GM21381 (cell line): ENCODE measurements around the gene LIMS1.
"Not testable (repeated sequence)": the region's sequence is repeated elsewhere in the genome, so short reads cannot be mapped to it uniquely, and the experiment has no call there.

Source experiments
- ATAC-seq: cut with Tn5 transposase; IDR thresholded peaks from one replicate; pipeline ENCODE4 v1.9.1; 2021; ENCODE audit warnings: mild to moderate bottlenecking, moderate library complexity; ENCODE audit not compliant: unreplicated experiment

Gene LIMS1

DNA sequence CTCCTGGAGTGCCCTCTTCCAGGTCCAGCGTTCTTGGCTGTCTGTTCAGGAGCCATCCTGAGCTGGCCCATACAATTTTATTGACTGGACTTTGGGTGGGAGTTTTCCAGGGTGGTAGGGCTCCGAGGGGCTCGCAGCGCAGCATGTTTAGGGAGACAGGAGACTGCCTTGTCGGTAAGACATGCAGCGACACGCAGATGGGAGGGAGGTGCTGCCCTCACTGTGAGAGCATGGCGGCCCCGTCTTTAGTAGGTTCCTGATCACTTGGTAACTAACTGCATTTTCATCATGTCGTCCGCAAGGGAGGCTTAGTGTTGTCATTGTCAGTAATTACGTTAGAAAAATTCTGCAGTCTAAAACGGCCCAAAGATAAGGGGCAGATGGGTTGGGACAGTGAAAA, 121.0 kb downstream of the LIMS1 start:
- not testable (repeated sequence) for ATAC-seq

DNA sequence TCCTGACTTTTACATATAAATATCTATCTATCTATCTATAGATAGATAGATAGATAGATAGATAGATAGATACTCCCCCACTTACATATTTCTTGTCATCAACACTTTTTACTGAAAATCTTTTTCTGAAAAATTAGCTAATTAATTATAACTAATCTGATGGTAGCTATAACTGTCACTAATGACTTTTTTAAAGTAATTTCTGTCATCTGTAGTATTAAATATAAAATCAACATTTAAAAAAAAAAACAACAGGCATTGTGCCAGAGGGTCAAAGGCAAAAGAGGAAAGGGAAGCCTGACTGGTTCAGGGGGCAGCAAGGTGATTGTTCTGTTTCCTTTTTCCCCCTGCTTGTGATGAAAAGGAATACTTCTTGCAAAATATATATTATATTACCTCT, 122.0 kb downstream of the LIMS1 start:
- ATAC-seq, result not testable (repeated sequence)

DNA sequence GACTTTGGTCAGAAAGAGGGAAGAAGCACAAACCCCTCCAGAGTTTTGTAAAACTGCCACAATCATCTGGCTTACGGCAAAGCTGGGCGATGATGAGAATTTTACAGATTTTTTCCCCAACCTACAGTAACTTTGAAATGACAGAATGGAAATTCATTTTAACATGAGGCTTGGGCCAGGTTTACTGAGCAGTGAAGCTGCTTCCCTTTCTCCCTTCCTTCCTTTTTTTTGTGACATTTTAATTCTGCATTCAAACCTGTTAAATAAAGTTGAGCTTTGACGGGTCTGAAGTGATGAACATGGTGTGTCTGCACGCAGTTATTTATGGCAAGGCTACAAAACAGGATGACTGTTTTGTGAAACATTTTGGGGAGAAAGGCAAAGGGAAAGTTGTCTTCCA, 123.2 kb downstream of the LIMS1 start:
- not testable (repeated sequence) for ATAC-seq

DNA sequence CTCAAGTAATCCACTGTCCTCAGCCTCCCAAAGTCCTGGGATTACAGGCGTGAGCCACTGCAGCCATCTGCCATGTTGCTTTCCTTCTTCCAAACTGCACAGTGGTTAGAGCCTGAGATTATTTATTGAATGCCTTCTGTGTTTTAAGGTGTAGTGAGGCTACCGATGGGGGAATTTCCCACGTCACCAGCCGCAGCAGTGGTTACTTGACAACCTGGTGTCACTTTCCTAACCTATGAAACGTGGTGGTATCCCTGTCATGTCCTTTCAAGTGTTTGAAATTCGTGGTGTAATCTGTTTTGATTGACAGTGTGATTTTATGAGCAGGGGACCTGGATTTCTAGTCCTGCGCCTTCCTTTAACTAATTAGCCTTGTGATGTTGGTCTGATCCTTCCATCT, 124.3 kb downstream of the LIMS1 start:
- not testable (repeated sequence) for ATAC-seq

DNA sequence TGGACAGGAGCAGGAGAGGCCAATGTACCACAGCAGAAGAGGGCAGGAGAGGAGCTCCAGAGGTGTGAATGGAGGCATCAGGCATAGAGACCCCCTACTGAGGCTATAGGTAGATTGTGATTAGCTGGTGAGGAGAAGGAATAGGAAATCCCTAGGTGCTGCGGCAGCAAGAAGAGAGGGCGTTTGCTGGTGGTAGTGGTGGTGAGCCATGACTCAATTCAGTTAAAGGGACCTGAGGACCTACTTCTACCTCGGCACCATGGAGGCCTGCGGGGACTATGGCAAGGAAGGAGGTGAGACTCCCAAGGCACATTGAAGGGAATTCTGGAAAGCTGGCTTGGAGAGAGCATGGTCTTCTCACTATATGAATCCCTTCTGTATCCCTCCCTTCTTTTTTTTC, 127.2 kb downstream of the LIMS1 start:
- ATAC-seq, result not testable (repeated sequence)

DNA sequence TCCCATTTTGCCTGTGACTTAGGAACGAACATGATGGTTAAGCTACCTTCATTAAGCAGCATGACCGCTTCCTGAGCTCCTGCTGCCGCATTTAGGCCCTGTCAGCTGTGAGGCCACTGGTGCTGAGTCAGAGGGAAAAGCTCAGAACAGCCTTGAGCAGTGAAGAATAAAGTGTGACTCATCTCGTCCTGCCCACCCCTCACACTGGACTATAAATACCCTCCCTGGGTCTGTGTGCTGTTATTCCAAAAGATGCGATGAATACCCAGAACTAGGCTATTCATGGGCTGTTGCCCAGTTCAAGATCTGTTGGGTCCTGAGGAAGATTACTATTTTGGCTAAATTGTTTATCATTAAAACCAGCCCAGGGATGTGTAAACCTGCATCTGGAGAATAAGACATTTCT, 127.9 kb downstream of the LIMS1 start:
- peak; percentile 85 for ATAC-seq

DNA sequence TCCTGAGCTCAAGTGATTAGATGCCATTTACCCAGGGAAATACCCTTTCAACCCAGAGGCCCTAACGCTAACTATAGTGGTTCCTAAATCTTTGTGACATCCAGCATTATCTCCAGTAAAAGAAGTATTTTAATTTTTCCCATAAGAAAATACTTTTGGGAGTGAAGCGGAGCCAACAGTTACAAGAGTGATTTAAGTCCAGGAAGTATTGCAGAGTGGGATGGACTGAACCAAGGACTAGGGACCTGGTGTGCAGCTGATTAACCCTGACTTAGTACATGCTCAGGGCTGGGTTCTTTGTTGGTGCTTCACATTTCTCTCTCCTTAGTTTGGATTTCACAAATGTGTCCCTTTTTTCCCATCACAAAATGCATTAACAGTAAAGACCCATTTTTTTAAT, 129.1 kb downstream of the LIMS1 start:
- ATAC-seq, result not testable (repeated sequence)

DNA sequence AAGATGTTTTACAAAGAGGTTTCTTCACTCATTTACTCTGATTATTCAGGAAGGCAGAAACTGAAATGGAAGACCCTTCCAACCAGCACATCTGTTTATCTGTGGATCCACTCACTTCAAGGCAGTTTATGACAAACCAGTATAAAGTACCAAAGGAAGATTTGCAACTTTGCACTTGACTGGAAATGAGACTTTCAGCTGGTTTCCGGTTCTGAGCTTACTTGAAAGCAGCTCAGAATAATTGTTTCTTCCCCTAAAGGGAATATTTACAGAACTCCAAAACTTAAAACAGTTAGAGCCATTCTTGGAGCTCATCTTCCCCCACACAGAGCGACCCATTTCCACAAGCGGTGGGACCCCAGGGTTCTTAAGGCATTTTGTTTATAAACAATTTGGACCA, 129.8 kb downstream of the LIMS1 start:
- ATAC-seq, result not testable (repeated sequence)

DNA sequence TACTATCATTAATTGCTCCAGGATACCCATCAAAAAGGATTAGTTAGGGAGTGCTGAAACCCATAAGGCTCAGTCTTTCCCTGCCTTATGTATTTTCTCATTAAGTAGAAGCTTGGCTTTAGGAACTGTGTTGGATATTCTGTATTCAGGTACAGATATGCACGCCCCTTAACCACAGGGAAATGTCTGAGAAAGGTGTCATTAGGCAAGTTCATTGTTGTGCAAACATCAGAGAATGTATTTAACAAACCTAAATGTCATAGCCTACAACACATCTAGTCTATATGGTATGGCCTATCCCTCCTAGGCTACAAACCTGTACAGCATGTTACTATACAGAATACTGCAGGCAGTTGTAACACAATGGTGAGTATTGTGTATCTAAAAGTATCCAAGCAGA, 130.7 kb downstream of the LIMS1 start:
- ATAC-seq, result not testable (repeated sequence)

DNA sequence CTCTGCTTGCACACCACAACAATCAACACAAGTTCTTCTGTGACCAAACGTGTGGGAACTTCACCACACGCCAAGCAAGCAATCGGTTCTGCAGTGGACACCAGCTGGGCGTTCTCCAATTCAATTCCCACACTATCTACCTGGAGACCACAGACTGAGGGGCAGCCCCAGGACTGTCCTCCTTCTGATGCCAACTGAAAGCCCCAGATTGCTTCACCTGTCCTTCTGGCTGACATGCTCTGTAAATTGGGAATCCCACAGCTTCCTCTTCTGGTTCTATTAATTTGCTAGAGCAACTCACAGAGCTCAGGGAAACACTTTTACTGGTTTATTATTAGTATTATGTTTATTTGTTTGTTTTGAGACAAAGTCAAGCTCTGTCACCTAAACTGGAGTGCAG, 131.7 kb downstream of the LIMS1 start:
- ATAC-seq, result not testable (repeated sequence)

DNA sequence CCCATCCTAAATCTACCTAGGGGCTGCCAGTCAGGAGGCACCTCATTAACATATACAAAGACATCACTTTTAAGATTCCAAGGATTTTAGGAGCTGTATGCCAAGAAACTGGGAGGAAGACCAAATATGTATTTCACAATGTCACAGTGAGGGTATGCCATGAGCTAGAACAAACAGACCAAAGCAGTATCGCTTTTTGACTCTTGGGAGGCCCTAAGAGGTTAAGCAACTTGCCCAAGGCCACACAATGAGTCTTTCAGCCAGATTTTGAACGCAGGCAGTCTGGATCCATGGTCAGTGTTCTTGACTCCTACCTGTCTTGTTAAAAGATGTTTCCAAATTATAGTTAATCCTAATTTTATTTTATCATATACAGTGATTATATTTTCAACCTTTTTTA, 132.9 kb downstream of the LIMS1 start:
- ATAC-seq, result not testable (repeated sequence)

DNA sequence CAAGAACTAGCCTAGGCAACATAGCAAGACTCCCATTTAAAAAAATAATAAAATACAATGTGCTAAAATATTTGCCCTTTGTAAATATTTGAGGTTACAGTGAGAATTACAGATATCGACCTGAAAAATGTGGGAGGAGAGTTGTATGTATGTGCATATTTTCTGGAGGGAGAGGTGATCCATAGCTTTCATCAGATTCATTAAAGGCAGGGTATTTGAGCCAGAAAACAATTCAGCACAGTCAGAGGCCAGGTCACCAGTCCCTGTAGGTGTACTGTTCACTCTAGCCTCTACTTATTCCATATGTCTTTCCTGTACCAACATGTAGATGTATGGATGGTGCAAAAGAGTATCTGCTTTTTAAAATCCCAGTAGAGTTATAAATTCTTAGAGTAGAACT, 136.0 kb downstream of the LIMS1 start:
- not testable (repeated sequence) for ATAC-seq

DNA sequence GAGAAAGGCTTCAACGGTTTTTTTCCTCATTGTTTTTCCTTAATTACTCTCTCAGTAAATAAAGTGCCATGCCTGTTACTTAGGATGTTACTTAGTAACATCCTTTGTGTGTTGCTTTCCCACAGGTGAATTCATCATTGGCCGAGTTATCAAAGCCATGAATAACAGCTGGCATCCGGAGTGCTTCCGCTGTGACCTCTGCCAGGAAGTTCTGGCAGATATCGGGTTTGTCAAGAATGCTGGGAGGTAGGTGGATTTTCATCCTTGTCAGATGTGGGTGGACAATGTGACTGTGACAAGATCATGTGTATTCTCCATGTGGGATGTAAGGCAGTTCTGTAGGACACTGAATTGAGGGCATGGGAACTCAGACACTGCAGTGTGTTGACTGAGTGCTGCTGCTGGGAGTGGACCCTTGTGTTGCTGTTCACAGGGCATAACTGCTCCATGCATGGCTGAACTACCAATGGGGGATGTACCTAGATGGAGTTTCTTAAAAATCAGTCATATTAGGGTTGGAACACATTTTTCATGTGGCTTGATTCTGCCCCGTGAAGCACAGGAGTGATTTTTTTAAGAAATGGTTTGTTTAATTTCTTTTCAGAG, 138.0 kb downstream of the LIMS1 start:
- not testable (repeated sequence) for ATAC-seq

DNA sequence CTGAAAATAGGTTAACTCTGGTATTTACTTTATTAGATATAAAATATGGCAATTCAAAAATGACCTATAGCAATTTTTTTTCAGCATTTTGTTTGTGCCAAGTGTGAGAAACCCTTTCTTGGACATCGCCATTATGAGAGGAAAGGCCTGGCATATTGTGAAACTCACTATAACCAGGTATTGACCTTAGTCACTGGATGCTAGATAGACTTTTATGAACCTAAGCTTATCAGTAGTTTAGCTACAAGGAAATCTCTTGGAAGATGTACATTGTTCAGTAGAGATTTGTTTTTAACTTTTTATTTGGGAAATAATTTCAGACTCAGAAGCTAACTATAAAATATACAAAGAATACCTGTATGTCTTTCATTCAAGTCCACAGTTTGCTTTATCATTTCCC, 142.3 kb downstream of the LIMS1 start:
- ATAC-seq, result not testable (repeated sequence)

DNA sequence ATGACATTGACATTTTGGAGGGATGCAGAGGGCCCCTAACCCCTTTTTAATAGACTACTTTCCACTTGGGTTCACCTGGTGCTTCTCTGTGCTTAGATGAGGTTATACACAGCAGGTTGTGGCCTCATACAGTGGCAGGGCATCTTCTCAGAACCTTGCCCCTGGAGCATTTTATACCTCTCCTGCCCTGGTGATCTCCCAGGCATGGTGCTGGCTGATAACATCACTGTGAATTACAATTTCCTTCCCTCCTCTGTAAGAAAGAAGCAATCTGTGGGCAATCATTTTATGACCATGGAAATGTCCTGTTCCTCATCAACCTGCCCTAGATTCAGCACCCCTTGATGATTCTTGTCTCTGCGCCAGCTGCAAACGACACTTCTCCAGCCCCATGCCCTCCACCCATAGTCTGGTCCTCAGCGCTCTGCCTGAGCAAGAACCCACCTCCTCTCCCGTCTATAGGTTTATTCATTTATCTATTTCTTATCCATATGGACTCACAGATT, 143.0 kb downstream of the LIMS1 start:
- ATAC-seq, result not testable (repeated sequence)

DNA sequence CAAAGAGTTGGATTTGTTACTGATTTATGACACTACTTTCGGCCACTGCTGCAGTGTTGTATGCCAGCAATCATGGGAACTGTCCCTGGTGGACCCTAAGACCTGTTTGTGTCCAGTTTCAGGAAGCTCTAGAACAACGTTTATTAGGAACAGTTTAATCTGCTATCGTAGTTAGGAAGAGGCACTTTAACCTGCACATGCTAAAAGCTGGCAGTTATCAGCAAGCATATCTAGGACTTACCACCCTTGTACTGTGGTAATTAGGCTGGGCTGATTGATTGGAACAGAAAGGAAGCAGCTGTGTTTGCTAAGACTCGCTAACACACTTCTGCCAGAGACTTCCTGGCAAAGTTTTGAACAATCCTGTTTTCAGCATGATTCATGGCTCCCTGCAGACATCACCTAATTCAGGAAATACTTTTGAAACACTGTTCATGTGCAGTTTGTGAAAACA, 144.0 kb downstream of the LIMS1 start:
- ATAC-seq, result not testable (repeated sequence)

DNA sequence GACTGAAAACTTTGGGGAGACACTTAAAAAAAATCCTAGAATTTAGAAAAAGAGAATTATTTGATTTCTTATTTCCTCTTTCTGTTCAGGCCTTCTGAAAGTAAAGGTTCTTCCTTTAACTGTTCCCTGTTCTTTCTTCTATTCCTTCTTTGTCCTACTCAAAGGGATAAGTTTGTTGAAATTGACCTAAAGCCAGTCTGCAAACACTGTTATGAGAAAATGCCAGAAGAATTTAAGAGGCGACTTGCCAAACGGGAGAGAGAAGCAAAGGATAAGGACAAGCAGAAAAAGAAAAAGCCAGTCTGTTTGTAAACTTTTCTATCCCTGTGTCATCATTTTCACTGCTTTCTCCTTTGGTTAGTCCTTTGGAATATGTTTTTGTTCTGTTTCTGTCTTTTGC, 146.5 kb downstream of the LIMS1 start:
- not testable (repeated sequence) for ATAC-seq

DNA sequence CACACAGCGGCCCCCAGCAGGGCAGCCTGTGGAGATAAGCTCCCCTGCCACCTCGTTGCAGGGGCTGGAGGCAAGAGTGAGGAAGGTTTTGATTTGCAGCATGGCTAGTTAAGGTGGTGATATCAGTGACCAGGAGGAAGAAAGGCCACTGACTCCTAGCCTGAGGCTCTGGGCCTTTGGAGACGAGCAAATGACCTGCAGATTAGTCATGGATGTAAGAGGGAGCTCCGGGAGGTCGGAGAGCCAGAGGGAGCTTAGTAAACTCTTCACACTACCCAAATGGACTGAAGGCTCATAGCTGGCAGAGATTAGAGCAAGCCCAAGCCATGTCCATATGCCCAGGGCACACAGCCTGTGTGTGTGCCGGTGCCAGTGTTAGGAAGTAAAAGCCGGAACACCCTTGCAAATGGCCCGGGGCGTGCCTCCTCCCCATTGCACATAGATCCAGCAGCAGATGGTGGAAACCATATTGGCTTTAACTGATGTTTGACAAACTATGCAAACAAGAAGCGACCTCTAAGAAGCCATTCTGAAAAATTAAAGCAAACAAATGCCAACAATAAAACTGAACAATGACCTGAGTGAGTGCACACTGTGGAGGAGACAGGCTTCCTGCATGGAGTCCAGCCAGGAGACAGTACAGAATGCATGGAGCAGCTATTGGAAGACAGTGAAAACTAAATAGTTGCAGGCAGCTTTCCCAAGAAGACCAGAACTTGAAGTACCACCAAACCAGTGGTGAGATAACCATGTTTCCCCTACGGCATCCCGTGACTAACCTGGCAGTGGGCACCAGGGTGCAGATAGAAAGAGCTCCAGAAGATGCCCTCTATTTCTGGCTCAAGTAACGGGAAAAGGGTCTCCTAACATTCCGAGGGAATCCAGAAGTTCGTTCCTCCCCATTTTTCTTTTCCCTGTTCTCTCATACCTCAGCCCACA, 154.8 kb downstream of the LIMS1 start:
- not testable (repeated sequence) for ATAC-seq

DNA sequence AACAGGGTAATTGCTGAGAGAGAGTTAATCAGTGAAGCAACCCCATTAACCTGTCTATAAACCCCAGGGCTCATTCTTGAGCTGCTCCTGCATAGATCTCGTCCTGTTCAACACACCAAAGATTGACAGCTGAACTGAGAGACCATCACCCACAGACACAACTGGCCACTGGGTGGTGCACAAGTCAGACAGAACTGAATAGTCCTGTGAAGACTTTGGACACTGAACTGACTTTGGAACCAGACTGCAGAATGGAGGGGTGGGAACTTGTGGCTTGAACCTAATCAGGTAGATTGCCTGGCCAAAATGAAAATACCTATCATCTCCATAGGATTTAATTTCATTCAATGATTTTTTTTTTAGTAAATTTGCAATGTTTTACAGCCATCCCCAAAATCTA, 155.7 kb downstream of the LIMS1 start:
- ATAC-seq, result peak; percentile 77

DNA sequence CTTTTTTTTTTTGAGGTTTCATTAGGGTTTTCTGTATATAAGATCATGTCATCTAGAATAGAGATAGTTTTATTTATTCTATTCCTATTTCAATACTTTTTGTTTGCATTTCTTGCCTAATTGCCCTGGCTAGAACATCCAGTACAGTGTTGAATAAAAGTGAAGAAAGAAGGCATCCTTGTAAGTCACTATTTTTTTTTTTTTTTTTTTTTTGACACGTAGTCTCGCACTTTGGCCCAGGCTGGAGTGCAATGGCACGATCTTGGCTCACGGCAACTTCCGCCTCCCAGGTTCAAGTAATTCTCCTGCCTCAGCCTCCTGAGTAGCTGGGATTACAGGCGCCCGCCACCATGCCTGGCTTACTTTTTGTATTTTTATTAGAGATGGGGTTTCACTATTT, 157.2 kb downstream of the LIMS1 start:
- no peak for ATAC-seq

DNA sequence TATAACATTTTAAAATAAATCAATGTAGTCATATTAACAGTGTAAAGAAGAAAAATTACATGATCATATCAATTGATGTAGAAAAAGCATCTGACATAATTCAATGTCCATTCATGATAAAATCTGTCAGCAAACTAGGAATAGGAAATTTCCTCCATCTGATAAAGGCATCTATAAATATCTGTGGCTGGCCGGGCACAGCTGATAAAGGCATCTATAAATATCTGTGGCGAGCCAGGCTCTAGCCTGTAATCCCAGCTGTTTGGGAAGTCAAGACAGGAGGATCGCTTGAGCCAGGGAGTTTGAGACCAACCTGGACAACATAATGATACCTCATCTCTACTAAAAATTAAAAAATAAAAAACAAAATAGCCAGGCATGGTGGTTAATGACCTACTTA, 166.9 kb downstream of the LIMS1 start:
- ATAC-seq, result no peak

DNA sequence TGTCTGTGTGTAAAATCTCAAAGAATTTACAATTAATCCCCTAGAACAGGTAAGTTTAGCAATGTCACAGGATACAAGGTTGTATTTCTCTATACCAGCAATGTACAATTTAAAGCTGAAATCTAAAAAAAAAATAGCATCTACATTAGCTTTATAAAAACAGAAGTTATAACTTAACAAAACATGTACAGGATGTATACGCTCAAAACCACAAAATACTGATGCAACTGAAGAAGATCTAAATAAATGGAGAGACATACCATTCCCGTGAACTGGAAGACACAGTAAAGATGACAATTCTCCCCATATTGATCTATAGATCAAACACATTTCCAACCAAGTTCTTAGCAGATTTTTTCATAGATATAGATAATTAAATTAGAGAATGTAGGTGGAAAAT, 167.5 kb downstream of the LIMS1 start:
- ATAC-seq, result no peak
